Breast epithelium (tissue), 4 donors: ENCODE measurements around the gene MTURN. TPM values are rescaled to one million over a fixed set of nuclear protein-coding genes. Genes with fewer than 3 reads are reported as not detected.

ENCODE experiments used
- DNase-seq, 2 donors: peaks; one replicate each; pipeline ENCODE4 v3.0.0-alpha.2; 2019; ENCODE audit warnings: low spot score in 2 of 2
- H3K27ac ChIP-seq, 2 donors: fragments of 200-600 bp; sonication (generic) in 1 of 2; one replicate each; pipeline ENCODE4 v1.5.1; 2016 to 2019; ENCODE audit warnings: mild to moderate bottlenecking in 1 of 2
- H3K27me3 ChIP-seq, 2 donors: fragments of 200-600 bp; sonication (generic) in 1 of 2; one replicate each; pipeline versions ENCODE4 v1.5.1 to v1.6.0; 2017 to 2019; ENCODE audit warnings: control low read depth in 1 of 2, mild to moderate bottlenecking in 1 of 2
- H3K36me3 ChIP-seq: fragments of 200-600 bp; one replicate; pipeline ENCODE4 v1.5.1; 2019
- H3K4me1 ChIP-seq, 2 donors: fragments of 200-600 bp; sonication (generic); one replicate each; pipeline ENCODE4 v1.5.1; 2016 to 2019; ENCODE audit warnings: control low read depth in 1 of 2
- H3K4me3 ChIP-seq, 3 donors: fragments of 200-600 bp; sonication (generic); 1 replicate in 2 of 3; 2 replicates in 1 of 3; pipeline ENCODE4 v1.5.1; 2016 to 2019; ENCODE audit warnings: mild to moderate bottlenecking in 3 of 3, moderate library complexity in 2 of 3
- H3K9me3 ChIP-seq, 2 donors: fragments of 200-600 bp; sonication (generic) in 1 of 2; one replicate each; pipeline ENCODE4 v1.5.1; 2016 to 2019; ENCODE audit warnings: control low read depth in 1 of 2
- POLR2A ChIP-seq: fragments of 450-650 bp; IDR thresholded peaks from one replicate; pipeline ENCODE4 v1.6.1; 2016; ENCODE audit warnings: antibody characterized with exemption, mild to moderate bottlenecking, moderate library complexity
- POLR2AphosphoS5 ChIP-seq, 3 donors: sonication (generic); formaldehyde crosslinking; IDR thresholded peaks; one replicate each; pipeline ENCODE4 v1.6.1; 2017; ENCODE audit warnings: antibody characterized with exemption in 3 of 3
- intact Hi-C: fragments of 100-400 bp; cut with DNase I; formaldehyde crosslinking; loops from one replicate; pipeline ENCODE4 v1.15.1; 2023; ENCODE audit warnings: low total_unique reads
- total RNA-seq, 3 donors: library from RNA; depleted of rRNA; stranded (reverse); fragments of >200 nt; gene quantifications; one replicate each; pipeline ENCODE4 v1.1.0, GENCODE V29; 2016
- TF ChIP-seq, protein P1 (sequence below), 3 donors: fragments of 450-650 bp; IDR thresholded peaks; one replicate each; pipeline ENCODE4 v1.5.1; 2016 to 2017; ENCODE audit warnings: antibody characterized with exemption in 3 of 3, mild to moderate bottlenecking in 3 of 3, moderate library complexity in 3 of 3

MTURN gene
- total RNA-seq, 3 donors from 2014 or later: 56.0 to 199 (median 62.5) TPM

DNA sequence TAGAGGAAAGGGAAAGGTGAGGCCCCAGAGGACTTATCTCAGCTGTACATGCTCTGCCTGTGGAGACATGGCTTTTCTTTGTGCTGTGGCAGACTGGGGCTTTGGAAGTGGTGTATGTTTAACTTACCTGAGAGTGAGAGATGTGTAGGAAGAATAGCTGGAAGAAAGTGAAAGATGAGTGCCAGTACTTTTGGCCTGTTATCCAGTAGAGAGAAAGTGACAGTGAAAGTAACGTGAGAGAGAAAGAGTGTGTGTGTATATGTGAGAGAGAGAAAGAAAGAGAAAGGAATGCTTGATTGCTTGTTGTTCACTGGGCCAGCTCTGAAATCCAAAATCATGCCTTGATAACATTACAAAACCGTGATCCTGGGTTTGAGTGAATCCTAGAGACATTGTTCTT lies 25.5 kb downstream of the MTURN start:
- Histone ChIP-seq H3K4me3 (no peak overlapping the region), H3K36me3 (no peaks in the 10 kb centered on the region), H3K9me3 (no peaks in the 10 kb centered on the region), H3K27ac (no peak overlapping the region), H3K4me1 (peaks cover 0 to 13% of the 10 kb centered on the region in 2 donors), H3K27me3 (no peaks in the 10 kb centered on the region)
- intact Hi-C loops: no loop called here
- TF ChIP-seq POLR2AphosphoS5 (IDR thresholded peaks at IDR 0.05) (no peak), POLR2A (no peak)
- no peak for DNase-seq

DNA sequence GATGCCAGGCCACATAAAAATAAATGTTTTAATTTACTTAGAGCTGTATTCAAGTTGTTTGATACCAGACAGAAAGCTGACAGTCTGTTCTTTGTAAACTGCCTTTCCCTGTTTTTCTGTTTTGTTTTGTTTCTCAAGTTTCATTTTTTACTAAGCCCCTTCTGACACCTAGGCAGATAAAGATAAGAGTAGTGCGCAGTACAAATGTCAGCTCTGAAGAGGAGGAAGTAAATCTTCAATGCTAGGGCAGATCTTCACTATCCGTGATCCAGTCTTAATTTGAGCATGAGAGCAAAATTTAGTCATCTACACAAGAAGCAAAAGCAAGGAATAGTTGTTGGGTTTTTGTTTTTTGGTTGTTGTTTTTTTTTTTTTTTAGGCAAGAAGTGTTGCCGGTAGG lies 27.3 kb downstream of the MTURN start:
- no peak overlapping the region for H3K27ac ChIP-seq
- TF ChIP-seq, protein P1, sequence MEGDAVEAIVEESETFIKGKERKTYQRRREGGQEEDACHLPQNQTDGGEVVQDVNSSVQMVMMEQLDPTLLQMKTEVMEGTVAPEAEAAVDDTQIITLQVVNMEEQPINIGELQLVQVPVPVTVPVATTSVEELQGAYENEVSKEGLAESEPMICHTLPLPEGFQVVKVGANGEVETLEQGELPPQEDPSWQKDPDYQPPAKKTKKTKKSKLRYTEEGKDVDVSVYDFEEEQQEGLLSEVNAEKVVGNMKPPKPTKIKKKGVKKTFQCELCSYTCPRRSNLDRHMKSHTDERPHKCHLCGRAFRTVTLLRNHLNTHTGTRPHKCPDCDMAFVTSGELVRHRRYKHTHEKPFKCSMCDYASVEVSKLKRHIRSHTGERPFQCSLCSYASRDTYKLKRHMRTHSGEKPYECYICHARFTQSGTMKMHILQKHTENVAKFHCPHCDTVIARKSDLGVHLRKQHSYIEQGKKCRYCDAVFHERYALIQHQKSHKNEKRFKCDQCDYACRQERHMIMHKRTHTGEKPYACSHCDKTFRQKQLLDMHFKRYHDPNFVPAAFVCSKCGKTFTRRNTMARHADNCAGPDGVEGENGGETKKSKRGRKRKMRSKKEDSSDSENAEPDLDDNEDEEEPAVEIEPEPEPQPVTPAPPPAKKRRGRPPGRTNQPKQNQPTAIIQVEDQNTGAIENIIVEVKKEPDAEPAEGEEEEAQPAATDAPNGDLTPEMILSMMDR (IDR thresholded peaks at IDR 0.05): no peak
- no peak for TF ChIP-seq POLR2A
- TF ChIP-seq POLR2AphosphoS5 (IDR thresholded peaks at IDR 0.05): no peak
- no peak overlapping the region for H3K4me3 ChIP-seq
- no peaks in the 10 kb centered on the region for H3K36me3 ChIP-seq
- no peak for DNase-seq
- intact Hi-C loops: no loop called here
- H3K4me1 ChIP-seq: peaks cover 0 to 24% of the 10 kb centered on the region in 2 donors
- H3K9me3 ChIP-seq: no peaks in the 10 kb centered on the region
- H3K27me3 ChIP-seq: no peaks in the 10 kb centered on the region

DNA sequence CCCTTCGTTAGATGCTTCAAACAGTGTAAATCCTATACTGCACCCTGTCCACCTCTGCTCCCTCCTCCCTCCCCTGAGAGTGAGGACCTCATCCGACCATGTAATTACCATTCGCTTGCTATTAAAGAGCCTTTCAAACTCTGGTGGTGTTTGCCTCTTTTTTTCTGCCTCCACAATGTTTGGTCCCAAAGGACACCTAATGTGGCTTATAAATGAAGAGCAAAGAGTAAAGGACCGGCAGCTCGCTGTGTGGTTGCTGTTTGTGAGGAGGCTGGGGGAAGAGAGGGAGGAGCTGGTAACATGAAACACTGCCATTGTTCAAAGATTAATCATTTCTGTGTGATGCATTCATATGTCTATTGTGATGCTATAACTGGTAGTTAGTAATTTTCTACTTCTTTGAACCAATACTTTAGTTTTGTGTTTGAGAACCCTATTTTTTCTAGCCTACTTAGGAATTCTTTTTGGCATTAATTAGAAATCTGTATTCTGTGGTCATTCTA lies 27.9 kb downstream of the MTURN start:
- no peaks in the 10 kb centered on the region for H3K36me3 ChIP-seq
- H3K9me3 ChIP-seq: no peaks in the 10 kb centered on the region
- H3K27ac ChIP-seq: peak overlapping the region in 1 of 2 donors; percentile 60
- peaks cover 0 to 24% of the 10 kb centered on the region in 2 donors for H3K4me1 ChIP-seq
- no peak for DNase-seq
- no peak overlapping the region for H3K4me3 ChIP-seq
- intact Hi-C loops: no loop called here
- H3K27me3 ChIP-seq: no peaks in the 10 kb centered on the region
- TF ChIP-seq POLR2A (no peak), POLR2AphosphoS5 (IDR thresholded peaks at IDR 0.05) (no peak)
- TF ChIP-seq, protein P1 (IDR thresholded peaks at IDR 0.05): no peak

DNA sequence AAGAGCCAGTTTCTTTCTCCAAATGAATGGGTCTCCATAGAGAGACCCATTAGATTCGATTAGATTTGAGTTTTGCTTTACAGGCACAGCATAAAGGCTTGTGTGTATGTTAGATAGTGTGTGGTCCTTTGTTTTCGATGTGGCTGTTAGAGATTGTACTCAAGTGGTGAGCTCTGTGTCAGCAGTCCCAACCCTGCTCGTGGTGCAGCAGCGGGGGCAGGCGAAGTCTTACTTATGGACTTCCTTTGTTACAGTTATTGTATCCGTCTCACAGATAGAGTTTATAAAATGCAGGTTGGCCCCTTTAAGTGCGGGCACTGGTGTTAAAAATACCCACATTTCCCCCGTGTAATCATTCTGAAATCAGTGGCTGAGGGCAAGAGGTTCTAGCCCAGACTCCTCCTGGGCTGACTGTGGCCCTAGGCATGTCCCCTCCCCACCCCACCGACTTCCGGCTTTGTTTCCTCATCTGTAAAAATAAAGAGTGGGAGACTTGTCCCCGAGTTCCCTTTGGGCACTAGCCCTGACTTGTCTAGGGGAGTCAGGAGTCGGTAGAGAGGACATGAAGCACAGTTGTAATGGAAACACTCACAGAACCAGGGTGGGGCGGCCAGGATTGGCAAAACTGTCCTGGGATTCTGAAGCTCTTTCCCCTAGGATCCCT lies 28.6 kb downstream of the MTURN start:
- peak overlapping the region; percentile 60 for H3K27ac ChIP-seq
- TF ChIP-seq POLR2A (no peak), POLR2AphosphoS5 (IDR thresholded peaks at IDR 0.05) (no peak)
- TF ChIP-seq, protein P1 (IDR thresholded peaks at IDR 0.05): no peak
- no peaks in the 10 kb centered on the region for H3K27me3 ChIP-seq
- no peaks in the 10 kb centered on the region for H3K9me3 ChIP-seq
- H3K36me3 ChIP-seq: no peaks in the 10 kb centered on the region
- no peak overlapping the region for H3K4me3 ChIP-seq
- no peak for DNase-seq
- H3K4me1 ChIP-seq: peaks cover 0 to 24% of the 10 kb centered on the region in 2 donors
- intact Hi-C loops: no loop called here

GRCh38 chr7:30164567-30164966 lies 29.8 kb downstream of the MTURN start:
- Histone ChIP-seq H3K36me3 (no peaks in the 10 kb centered on the region), H3K27me3 (no peaks in the 10 kb centered on the region), H3K4me1 (peaks cover 0 to 24% of the 10 kb centered on the region in 2 donors), H3K27ac (no peak overlapping the region), H3K9me3 (no peaks in the 10 kb centered on the region), H3K4me3 (no peak overlapping the region)
- intact Hi-C loops: no loop called here
- no peak for DNase-seq
- no peak for TF ChIP-seq POLR2A
- TF ChIP-seq, protein P1 (IDR thresholded peaks at IDR 0.05): peak in 2 of 3 donors; percentile 53 to 60
